HepG2 (cell line): ENCODE results near the gene TIAM1. TPM values are rescaled to one million over a fixed set of nuclear protein-coding genes. Genes with fewer than 3 reads are reported as not detected.

Experiments used
- ATAC-seq: fragments of 200-7000 bp; cut with Tn5 transposase; 3 replicates; pipeline ENCODE4 v1.9.1; 2020; ENCODE audit warnings: mild to moderate bottlenecking, moderate library complexity
- BruUV-seq: library from RNA; stranded (reverse); fragments of 400-500 nt; replicated peaks from 2 replicates; lab custom pipeline; 2021; lab: Mats Ljungman, UMichigan
- CTCF ChIA-PET: fragments of 300-600 bp; formaldehyde crosslinking; extraction: SDS; loops from one replicate; lab custom pipeline; 2021; ENCODE audit warnings: low total read pairs, inconsistent platforms, low intra/inter-chr PET ratio; lab: Yijun Ruan, JAX
- POLR2A ChIA-PET: fragments of 350-600 bp; sonication (Branson Sonifier 250); formaldehyde crosslinking; loops from one replicate; lab custom pipeline; 2020; ENCODE audit warnings: antibody characterized with exemption, inconsistent platforms; lab: Yijun Ruan, JAX
- DNase-seq: peaks from one replicate; pipeline ENCODE4 v3.0.0-alpha.2; 2015; ENCODE audit warnings: low spot score
- FAIRE-seq: peaks from 3 replicates; lab custom pipeline; 2011; peaks lifted over from hg19 to GRCh38; lab: Jason Lieb, UNC
- H2AFZ ChIP-seq: one replicate; pipeline ENCODE4 v1.6.1; 2011; ENCODE audit warnings: low read length, inconsistent platforms
- H3K27ac ChIP-seq: fragments of 300-600 bp; 3 replicates; pipeline ENCODE4 v1.8.0; 2011; ENCODE audit warnings: mixed run types, mild to moderate bottlenecking, mixed read lengths, low read length, inconsistent platforms; ENCODE audit not compliant: insufficient read depth; ENCODE audit errors: extremely low read length
- H3K27me3 ChIP-seq, 2 experiments: fragments of 200-600 bp in 1 of 2; 2 replicates in 1 of 2; 3 replicates in 1 of 2; pipeline versions ENCODE4 v1.6.0 to v1.8.0; 2011; ENCODE audit warnings: low read length in 2 of 2, mild to moderate bottlenecking in 2 of 2, moderate library complexity in 2 of 2, inconsistent platforms in 1 of 2; ENCODE audit not compliant: insufficient read depth in 2 of 2, control insufficient read depth in 1 of 2
- H3K36me3 ChIP-seq, 2 experiments: fragments of 200-600 bp in 1 of 2; replicated peaks in 1 of 2; 2 replicates in 1 of 2; 3 replicates in 1 of 2; pipeline versions ENCODE4 v1.5.1 to v1.8.0; 2011; ENCODE audit warnings: low read length in 2 of 2, inconsistent platforms in 1 of 2; ENCODE audit not compliant: insufficient read depth in 2 of 2, control insufficient read depth in 1 of 2
- H3K4me1 ChIP-seq: 2 replicates; pipeline ENCODE4 v1.5.1; 2012; ENCODE audit warnings: low read length, inconsistent platforms; ENCODE audit not compliant: insufficient read depth
- H3K4me2 ChIP-seq: 2 replicates; pipeline ENCODE4 v1.6.0; 2011; ENCODE audit warnings: low read depth, low read length, inconsistent platforms
- H3K4me3 ChIP-seq, 3 experiments: fragments of 200-600 bp in 1 of 3; sonication (generic), shearing (Covaris generic) in 1 of 3; replicated peaks in 1 of 3; 2 replicates each; pipeline ENCODE4 v1.5.1; 2011 to 2016; ENCODE audit warnings: low read length in 3 of 3, inconsistent platforms in 2 of 3, low read depth in 2 of 3, mild to moderate bottlenecking in 2 of 3, control low read depth in 1 of 3, mixed read lengths in 1 of 3; ENCODE audit not compliant: insufficient read depth in 1 of 3
- H3K79me2 ChIP-seq: one replicate; pipeline ENCODE4 v1.6.1; 2011; ENCODE audit warnings: low read length, inconsistent platforms; ENCODE audit not compliant: insufficient read depth
- H3K9ac ChIP-seq: 2 replicates; pipeline ENCODE4 v1.6.0; 2011; ENCODE audit warnings: mild to moderate bottlenecking, low read depth, low read length, inconsistent platforms; ENCODE audit not compliant: insufficient read depth
- H3K9me3 ChIP-seq: 2 replicates; pipeline ENCODE4 v1.5.1; 2012; ENCODE audit warnings: mild to moderate bottlenecking, low read length
- H4K20me1 ChIP-seq: 2 replicates; pipeline ENCODE4 v1.6.0; 2011; ENCODE audit warnings: inconsistent platforms, mild to moderate bottlenecking, low read length, moderate library complexity; ENCODE audit not compliant: insufficient read depth
- AHR ChIP-seq: IDR thresholded peaks from 2 replicates; pipeline ENCODE4 v1.6.1; 2018; ENCODE audit warnings: missing genetic modification reagents, missing compliant biosample characterization
- ATRX ChIP-seq: sonication (generic); formaldehyde crosslinking; IDR thresholded peaks from 2 replicates; pipeline ENCODE4 v1.4.0; 2020; ENCODE audit warnings: missing genetic modification reagents, borderline replicate concordance
- CAMTA2 ChIP-seq: sonication (generic); formaldehyde crosslinking; IDR thresholded peaks from 2 replicates; pipeline ENCODE4 v1.4.0; 2020; ENCODE audit warnings: mild to moderate bottlenecking, missing genetic modification reagents, borderline replicate concordance
- CBX5 ChIP-seq: sonication (generic); formaldehyde crosslinking; IDR thresholded peaks from 2 replicates; pipeline ENCODE4 v1.4.0; 2020; ENCODE audit warnings: missing genetic modification reagents, borderline replicate concordance
- MAFG ChIP-seq: sonication (generic); formaldehyde crosslinking; IDR thresholded peaks from 2 replicates; pipeline ENCODE4 v1.5.1; 2020; ENCODE audit warnings: mild to moderate bottlenecking, missing genetic modification reagents
- NCOR1 ChIP-seq: fragments of 200-600 bp; sonication (generic); IDR thresholded peaks from 2 replicates; pipeline ENCODE4 v1.7.0; 2017; ENCODE audit warnings: antibody characterized with exemption, low read length, borderline replicate concordance
- RBFOX2 ChIP-seq: fragments of 200-400 bp; formaldehyde crosslinking; IDR thresholded peaks from 2 replicates; pipeline ENCODE4 v1.6.1; 2017; ENCODE audit warnings: low read depth, mild to moderate bottlenecking, low read length
- RBM22 ChIP-seq: fragments of 200-400 bp; formaldehyde crosslinking; optimal IDR thresholded peaks from 2 replicates; pipeline ENCODE3; 2017; ENCODE audit warnings: mild to moderate bottlenecking, low read length, moderate library complexity
- SRY ChIP-seq: sonication (generic); formaldehyde crosslinking; IDR thresholded peaks from 2 replicates; pipeline ENCODE4 v1.8.0; 2022; ENCODE audit warnings: mild to moderate bottlenecking, missing genetic modification reagents
- ZBTB7A ChIP-seq: sonication (generic); formaldehyde crosslinking; IDR thresholded peaks from 2 replicates; pipeline ENCODE4 v1.8.0; 2022; ENCODE audit warnings: mild to moderate bottlenecking, missing genetic modification reagents
- ZNF234 ChIP-seq: sonication (generic); formaldehyde crosslinking; conservative IDR thresholded peaks from 2 replicates; pipeline ENCODE4 v1.5.1; 2020; ENCODE audit warnings: mild to moderate bottlenecking, missing genetic modification reagents
- ZNF446 ChIP-seq: sonication (generic); formaldehyde crosslinking; IDR thresholded peaks from 2 replicates; pipeline ENCODE4 v1.5.0; 2020; ENCODE audit warnings: mild to moderate bottlenecking, missing genetic modification reagents
- WGBS: methylation state at CpG from one replicate; pipeline ENCODE4 v1.1.6; 2017; ENCODE audit warnings: low lambda C conversion rate; 5-methylcytosine and 5-hydroxymethylcytosine counted together
- in situ Hi-C: cut with HindIII; loops from 2 replicates; pipeline ENCODE4 v1.10.0; 2017; ENCODE audit warnings: low pct_unique_long_range_greater_than_20kb; ENCODE audit not compliant: extremely low pct_ligation_motif_present
- intact Hi-C: fragments of 100-400 bp; cut with micrococcal nuclease; formaldehyde crosslinking; loops from one replicate; pipeline ENCODE4 v1.10.0; 2022; ENCODE audit not compliant: unreplicated experiment
- polyA plus RNA-seq, 8 experiments: library from polyadenylated mRNA; depleted of rRNA in 3 of 8; stranded (reverse) in 7 of 8; unstranded in 1 of 8; fragments of >200 nt; fragmentation: Illumina TruSeq in 4 of 8; extraction: Trizol in 4 of 8; gene quantifications; 2 replicates each; pipeline versions ENCODE4 v1.2.1 to v1.2.3, GENCODE V29; 2011 to 2016; ENCODE audit warnings: low read depth in 4 of 8, missing spikeins in 1 of 8, mixed read lengths in 1 of 8; ENCODE audit not compliant: insufficient read depth in 1 of 8
- total RNA-seq, 5 experiments: library from RNA; depleted of rRNA; stranded (reverse); fragments of >200 nt; fragmentation: Illumina TruSeq; extraction: Trizol; gene quantifications; 2 replicates each; pipeline ENCODE4 v1.2.3, GENCODE V29; 2016; ENCODE audit warnings: low read depth in 1 of 5
- TF ChIP-seq, protein P1 (sequence below): sonication (generic); formaldehyde crosslinking; conservative IDR thresholded peaks from 2 replicates; pipeline ENCODE4 v1.8.0; 2022; ENCODE audit warnings: missing genetic modification reagents

The TIAM1 gene
- total and polyA plus RNA-seq, 2 of the 13 experiments (the other 11 are each of a cell fraction or from before 2014, with no cell fraction given), result 0.13 to 0.24 TPM

GRCh38 chr21:31343680-31344480 is at the start of gene TIAM1 (continued):
- TF ChIP-seq, protein P1, sequence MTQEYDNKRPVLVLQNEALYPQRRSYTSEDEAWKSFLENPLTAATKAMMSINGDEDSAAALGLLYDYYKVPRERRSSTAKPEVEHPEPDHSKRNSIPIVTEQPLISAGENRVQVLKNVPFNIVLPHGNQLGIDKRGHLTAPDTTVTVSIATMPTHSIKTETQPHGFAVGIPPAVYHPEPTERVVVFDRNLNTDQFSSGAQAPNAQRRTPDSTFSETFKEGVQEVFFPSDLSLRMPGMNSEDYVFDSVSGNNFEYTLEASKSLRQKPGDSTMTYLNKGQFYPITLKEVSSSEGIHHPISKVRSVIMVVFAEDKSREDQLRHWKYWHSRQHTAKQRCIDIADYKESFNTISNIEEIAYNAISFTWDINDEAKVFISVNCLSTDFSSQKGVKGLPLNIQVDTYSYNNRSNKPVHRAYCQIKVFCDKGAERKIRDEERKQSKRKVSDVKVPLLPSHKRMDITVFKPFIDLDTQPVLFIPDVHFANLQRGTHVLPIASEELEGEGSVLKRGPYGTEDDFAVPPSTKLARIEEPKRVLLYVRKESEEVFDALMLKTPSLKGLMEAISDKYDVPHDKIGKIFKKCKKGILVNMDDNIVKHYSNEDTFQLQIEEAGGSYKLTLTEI, result no peak
- no peak for TF ChIP-seq CAMTA2 (CRISPR knock-in tag)
- no peak for TF ChIP-seq NCOR1
- TF ChIP-seq ATRX, result no peak
- TF ChIP-seq RBM22, result no peak
- TF ChIP-seq CBX5 (CRISPR knock-in tag), result no peak
- TF ChIP-seq AHR (CRISPR knock-in tag), result no peak
- no peak for TF ChIP-seq ZNF446 (CRISPR knock-in tag)

GRCh38 chr21:31387560-31388186 is 43.6 kb upstream of the TIAM1 start:
- H3K27ac ChIP-seq, result no peak overlapping the region
- TF ChIP-seq ZBTB7A (CRISPR knock-in tag) (no peak), RBFOX2 (no peak), SRY (CRISPR knock-in tag) (no peak), MAFG (CRISPR knock-in tag) (no peak), ZNF234 (no peak)

More at GRCh38 chr21:31387560-31388186, 43.6 kb upstream of the TIAM1 start:
- 44% methylated on average over 14 of the region's 20 CpGs for WGBS
- ATAC-seq (no peak; the same call in 2 of the 3 replicates), FAIRE-seq (no peak), DNase-seq (no peak)
- BruUV-seq, result no TSS peak
- Histone ChIP-seq H3K4me2 (no peak overlapping the region), H3K4me3 (no peak overlapping the region), H2AFZ (no peak overlapping the region), H3K4me1 (no peaks in the 10 kb centered on the region), H3K36me3 (no peaks in the 10 kb centered on the region), H3K27me3 (no peaks in the 10 kb centered on the region), H3K9me3 (no peaks in the 10 kb centered on the region), H3K79me2 (no peaks in the 10 kb centered on the region), H4K20me1 (no peaks in the 10 kb centered on the region), H3K9ac (no peak overlapping the region)
- intact Hi-C loops, result no loop called here
- ChIA-PET POLR2A (no interaction called here), CTCF (no interaction called here)
- in situ Hi-C loops, result no loop called here
